Body of pancreas (tissue), 4 donors: Measurements from ENCODE around the gene CCDC28B. TPM values are rescaled to one million over a fixed set of nuclear protein-coding genes. Genes with fewer than 3 reads are reported as not detected.

Experiments used
- ATAC-seq: fragments of 150-250 bp; one replicate; pipeline ENCODE4 v1.9.1; 2016
- DNase-seq, 4 donors: peaks; one replicate each; pipeline ENCODE4 v3.0.0-alpha.2; 2019
- H3K27ac ChIP-seq, 4 donors: fragments of 200-600 bp; sonication (generic); 1 replicate in 3 of 4; 2 replicates in 1 of 4; pipeline versions ENCODE4 v1.5.1 to v1.6.1; 2016 to 2019; ENCODE audit warnings: mild to moderate bottlenecking in 1 of 4, mixed read lengths in 1 of 4, moderate library complexity in 1 of 4
- H3K27me3 ChIP-seq, 2 donors: fragments of 200-600 bp; sonication (generic); one replicate each; pipeline ENCODE4 v1.6.0; 2016; ENCODE audit warnings: mild to moderate bottlenecking in 1 of 2
- H3K36me3 ChIP-seq, 2 donors: fragments of 200-600 bp; sonication (generic); replicated peaks in 1 of 2; 2 replicates each; pipeline ENCODE4 v1.5.1; 2016; ENCODE audit warnings: low read depth in 2 of 2; ENCODE audit not compliant: insufficient read depth in 1 of 2
- H3K4me1 ChIP-seq: fragments of 200-600 bp; sonication (generic); one replicate; pipeline ENCODE4 v1.6.0; 2016
- H3K4me3 ChIP-seq, 2 donors: fragments of 200-600 bp; sonication (generic); 1 replicate in 1 of 2; 2 replicates in 1 of 2; pipeline ENCODE4 v1.5.1; 2016 to 2019
- H3K9me3 ChIP-seq, 3 donors: fragments of 200-600 bp; sonication (generic); 1 replicate in 2 of 3; 2 replicates in 1 of 3; pipeline ENCODE4 v1.5.1; 2016
- CTCF ChIP-seq, 7 experiments: fragments of 450-650 bp in 4 of 7; fragments of 200-600 bp in 3 of 7; sonication (generic) in 3 of 7; IDR thresholded peaks; one replicate each; pipeline ENCODE4 v1.5.1; 2016 to 2019; ENCODE audit warnings: antibody characterized with exemption in 7 of 7
- POLR2A ChIP-seq, 3 donors: fragments of 450-650 bp; IDR thresholded peaks; one replicate each; pipeline ENCODE4 v1.6.1; 2016; ENCODE audit warnings: antibody characterized with exemption in 3 of 3, mild to moderate bottlenecking in 2 of 3
- WGBS, 2 donors: methylation state at CpG; one replicate each; pipeline ENCODE4 v1.1.5; 2017; 5-methylcytosine and 5-hydroxymethylcytosine counted together
- intact Hi-C: fragments of 100-400 bp; cut with DNase I; formaldehyde crosslinking; loops from one replicate; pipeline ENCODE4 v1.15.1; 2023
- total RNA-seq, 2 donors: library from RNA; depleted of rRNA; stranded (reverse); fragments of >200 nt; gene quantifications; one replicate each; pipeline ENCODE4 v1.1.0, GENCODE V29; 2016

The CCDC28B gene
- total RNA-seq, 2 donors from 2014 or later, result 2.9 to 3.6 TPM

- Histone ChIP-seq H3K27ac (no peak overlapping the region), H3K27me3 (no peaks in the 10 kb centered on the region), H3K36me3 (peaks cover 3 to 9% of the 10 kb centered on the region in 2 donors), H3K9me3 (no peaks in the 10 kb centered on the region), H3K4me1 (peaks cover 53% of the 10 kb centered on the region), H3K4me3 (no peak overlapping the region)
- DNase-seq (no peak), ATAC-seq (no peak)
- WGBS, 2 donors, result 85 to 92% methylated on average over 6 of the region's 6 CpGs
- intact Hi-C loops, result no loop called here
- TF ChIP-seq POLR2A (IDR thresholded peaks at IDR 0.05), result no peak
Measured at GRCh38 chr1:32182060-32182459, 18.3 kb upstream of the CCDC28B start.

GRCh38 chr1:32184650-32185049, 15.7 kb upstream of the CCDC28B start:
- Histone ChIP-seq H3K9me3 (no peaks in the 10 kb centered on the region), H3K4me3 (no peak overlapping the region), H3K27me3 (no peaks in the 10 kb centered on the region), H3K4me1 (peaks cover 45% of the 10 kb centered on the region), H3K27ac (no peak overlapping the region), H3K36me3 (peaks cover 3 to 31% of the 10 kb centered on the region in 2 donors)
- ATAC-seq (no peak), DNase-seq (no peak)
- no peak for TF ChIP-seq POLR2A (IDR thresholded peaks at IDR 0.05)
- no peak for TF ChIP-seq CTCF (IDR thresholded peaks at IDR 0.05)
- intact Hi-C loops, result no loop called here

GRCh38 chr1:32186077-32186476, 14.3 kb upstream of the CCDC28B start:
- Histone ChIP-seq H3K36me3 (peaks cover 14 to 43% of the 10 kb centered on the region in 2 donors), H3K27ac (no peak overlapping the region)

GRCh38 chr1:32186491-32186890, 13.9 kb upstream of the CCDC28B start:
- Histone ChIP-seq H3K4me1 (peaks cover 32% of the 10 kb centered on the region), H3K36me3 (peaks cover 18 to 47% of the 10 kb centered on the region in 2 donors)
- 81 to 92% methylated on average over 2 of the region's 2 CpGs for WGBS, 2 donors

More at GRCh38 chr1:32186077-32186476, 14.3 kb upstream of the CCDC28B start:
- TF ChIP-seq POLR2A (IDR thresholded peaks at IDR 0.05) (no peak), CTCF (IDR thresholded peaks at IDR 0.05) (no peak)
- DNase-seq, result no peak
- WGBS, 2 donors, result 89 to 95% methylated on average over 2 of the region's 2 CpGs
- Histone ChIP-seq H3K4me3 (no peak overlapping the region), H3K4me1 (peaks cover 36% of the 10 kb centered on the region), H3K9me3 (no peaks in the 10 kb centered on the region), H3K27me3 (no peaks in the 10 kb centered on the region)
- no peak for ATAC-seq
- intact Hi-C loops, result no loop called here

GRCh38 chr1:32187850-32188249, 12.5 kb upstream of the CCDC28B start:
- H3K9me3 ChIP-seq, result no peaks in the 10 kb centered on the region
- no peak overlapping the region for H3K27ac ChIP-seq
- WGBS, 2 donors, result 99 to 100% methylated on average over 9 of the region's 9 CpGs
- DNase-seq, result no peak
- no peak for ATAC-seq
- H3K36me3 ChIP-seq, result peaks cover 31 to 56% of the 10 kb centered on the region in 2 donors
- H3K27me3 ChIP-seq, result no peaks in the 10 kb centered on the region
- H3K4me1 ChIP-seq, result peaks cover 19% of the 10 kb centered on the region
- no peak overlapping the region for H3K4me3 ChIP-seq
- intact Hi-C loops, result no loop called here
- TF ChIP-seq POLR2A (IDR thresholded peaks at IDR 0.05) (no peak), CTCF (IDR thresholded peaks at IDR 0.05) (no peak)

More at GRCh38 chr1:32186491-32186890, 13.9 kb upstream of the CCDC28B start:
- intact Hi-C loops, result no loop called here
- no peak for DNase-seq
- TF ChIP-seq CTCF (IDR thresholded peaks at IDR 0.05), result no peak
- TF ChIP-seq POLR2A (IDR thresholded peaks at IDR 0.05), result no peak
- no peak for ATAC-seq
- Histone ChIP-seq H3K27ac (no peak overlapping the region), H3K27me3 (no peaks in the 10 kb centered on the region), H3K9me3 (no peaks in the 10 kb centered on the region), H3K4me3 (no peak overlapping the region)
